Measurements from ENCODE around the gene ZNF768. TPM values are rescaled to one million over a fixed set of nuclear protein-coding genes. Genes with fewer than 3 reads are reported as not detected.

ZNF768 gene
- total and polyA plus RNA-seq, 2 of the 13 experiments (the other 11 are each of a cell fraction or from before 2014, with no cell fraction given), result 26.7 to 34.4 TPM

GRCh38 chr16:30571445-30572322, 45.3 kb upstream of the ZNF768 start, which contains the start of gene ZNF688 (continued):
- TF ChIP-seq ZNF660 (CRISPR knock-in tag; IDR thresholded peaks at IDR 0.05; ENCODE audit: borderline replicate concordance, low read depth), result no peak
- TF ChIP-seq MEIS2 (CRISPR knock-in tag; IDR thresholded peaks at IDR 0.05), result no peak; the same call in 1 of the 2 replicates
- TF ChIP-seq, protein P1, sequence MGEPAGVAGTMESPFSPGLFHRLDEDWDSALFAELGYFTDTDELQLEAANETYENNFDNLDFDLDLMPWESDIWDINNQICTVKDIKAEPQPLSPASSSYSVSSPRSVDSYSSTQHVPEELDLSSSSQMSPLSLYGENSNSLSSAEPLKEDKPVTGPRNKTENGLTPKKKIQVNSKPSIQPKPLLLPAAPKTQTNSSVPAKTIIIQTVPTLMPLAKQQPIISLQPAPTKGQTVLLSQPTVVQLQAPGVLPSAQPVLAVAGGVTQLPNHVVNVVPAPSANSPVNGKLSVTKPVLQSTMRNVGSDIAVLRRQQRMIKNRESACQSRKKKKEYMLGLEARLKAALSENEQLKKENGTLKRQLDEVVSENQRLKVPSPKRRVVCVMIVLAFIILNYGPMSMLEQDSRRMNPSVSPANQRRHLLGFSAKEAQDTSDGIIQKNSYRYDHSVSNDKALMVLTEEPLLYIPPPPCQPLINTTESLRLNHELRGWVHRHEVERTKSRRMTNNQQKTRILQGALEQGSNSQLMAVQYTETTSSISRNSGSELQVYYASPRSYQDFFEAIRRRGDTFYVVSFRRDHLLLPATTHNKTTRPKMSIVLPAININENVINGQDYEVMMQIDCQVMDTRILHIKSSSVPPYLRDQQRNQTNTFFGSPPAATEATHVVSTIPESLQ (CRISPR knock-in tag; conservative IDR thresholded peaks at IDR 0.05), result no peak
- TF ChIP-seq KAT8 (CRISPR knock-in tag; IDR thresholded peaks at IDR 0.05), result peak; percentile 85
- no peak for TF ChIP-seq ARNT (IDR thresholded peaks at IDR 0.05)
- TF ChIP-seq, protein P2, sequence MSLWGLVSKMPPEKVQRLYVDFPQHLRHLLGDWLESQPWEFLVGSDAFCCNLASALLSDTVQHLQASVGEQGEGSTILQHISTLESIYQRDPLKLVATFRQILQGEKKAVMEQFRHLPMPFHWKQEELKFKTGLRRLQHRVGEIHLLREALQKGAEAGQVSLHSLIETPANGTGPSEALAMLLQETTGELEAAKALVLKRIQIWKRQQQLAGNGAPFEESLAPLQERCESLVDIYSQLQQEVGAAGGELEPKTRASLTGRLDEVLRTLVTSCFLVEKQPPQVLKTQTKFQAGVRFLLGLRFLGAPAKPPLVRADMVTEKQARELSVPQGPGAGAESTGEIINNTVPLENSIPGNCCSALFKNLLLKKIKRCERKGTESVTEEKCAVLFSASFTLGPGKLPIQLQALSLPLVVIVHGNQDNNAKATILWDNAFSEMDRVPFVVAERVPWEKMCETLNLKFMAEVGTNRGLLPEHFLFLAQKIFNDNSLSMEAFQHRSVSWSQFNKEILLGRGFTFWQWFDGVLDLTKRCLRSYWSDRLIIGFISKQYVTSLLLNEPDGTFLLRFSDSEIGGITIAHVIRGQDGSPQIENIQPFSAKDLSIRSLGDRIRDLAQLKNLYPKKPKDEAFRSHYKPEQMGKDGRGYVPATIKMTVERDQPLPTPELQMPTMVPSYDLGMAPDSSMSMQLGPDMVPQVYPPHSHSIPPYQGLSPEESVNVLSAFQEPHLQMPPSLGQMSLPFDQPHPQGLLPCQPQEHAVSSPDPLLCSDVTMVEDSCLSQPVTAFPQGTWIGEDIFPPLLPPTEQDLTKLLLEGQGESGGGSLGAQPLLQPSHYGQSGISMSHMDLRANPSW (CRISPR knock-in tag; IDR thresholded peaks at IDR 0.05; ENCODE audit: borderline replicate concordance), result no peak
- no peak; the same call in 1 of the 2 replicates for TF ChIP-seq KDM5B (CRISPR knock-in tag; IDR thresholded peaks at IDR 0.05; ENCODE audit: borderline replicate concordance)
- peak; percentile 82 for TF ChIP-seq ELF3 (CRISPR knock-in tag; IDR thresholded peaks at IDR 0.05)
- TF ChIP-seq ZSCAN29 (CRISPR knock-in tag; conservative IDR thresholded peaks at IDR 0.05), result peak; percentile 67; the same call in 1 of the 2 replicates
- TF ChIP-seq ZBTB20 (CRISPR knock-in tag; IDR thresholded peaks at IDR 0.05; ENCODE audit: borderline replicate concordance, low read depth), result no peak
- peak; percentile 47; the same call in 1 of the 2 replicates for TF ChIP-seq AKAP8 (CRISPR knock-in tag; IDR thresholded peaks at IDR 0.05)
- TF ChIP-seq PITX1 (CRISPR knock-in tag; IDR thresholded peaks at IDR 0.05), result peak; percentile 39; the same call in 1 of the 2 replicates
- TF ChIP-seq, protein P3, sequence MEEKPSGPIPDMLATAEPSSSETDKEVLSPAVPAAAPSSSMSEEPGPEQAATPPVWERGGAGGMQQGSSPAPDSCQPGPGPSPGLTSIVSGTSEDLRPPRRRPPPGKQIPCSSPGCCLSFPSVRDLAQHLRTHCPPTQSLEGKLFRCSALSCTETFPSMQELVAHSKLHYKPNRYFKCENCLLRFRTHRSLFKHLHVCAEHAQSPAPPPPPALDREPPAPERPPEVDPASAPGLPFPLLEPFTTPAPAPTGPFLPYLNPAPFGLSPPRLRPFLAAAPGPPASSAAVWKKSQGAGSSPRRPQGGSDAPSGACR (CRISPR knock-in tag; IDR thresholded peaks at IDR 0.05), result no peak
- TF ChIP-seq, protein P4, sequence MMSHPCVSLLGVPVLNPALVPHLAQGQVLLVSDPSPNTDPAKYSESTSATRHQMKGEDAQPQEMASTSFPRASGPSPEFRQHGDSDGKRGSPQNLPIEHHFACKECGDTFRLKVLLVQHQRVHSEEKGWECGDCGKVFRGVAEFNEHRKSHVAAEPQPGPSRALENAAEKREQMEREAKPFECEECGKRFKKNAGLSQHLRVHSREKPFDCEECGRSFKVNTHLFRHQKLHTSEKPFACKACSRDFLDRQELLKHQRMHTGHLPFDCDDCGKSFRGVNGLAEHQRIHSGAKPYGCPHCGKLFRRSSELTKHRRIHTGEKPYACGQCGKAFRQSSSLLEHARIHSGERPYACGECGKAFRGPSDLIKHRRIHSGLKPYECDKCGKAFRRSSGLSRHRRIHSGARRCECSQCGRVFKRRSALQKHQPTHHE (CRISPR knock-in tag; IDR thresholded peaks at IDR 0.05; ENCODE audit: borderline replicate concordance), result no peak
- TF ChIP-seq ZNF280D (CRISPR knock-in tag; IDR thresholded peaks at IDR 0.05), result no peak
- no peak for TF ChIP-seq HHEX (CRISPR knock-in tag; IDR thresholded peaks at IDR 0.05)
- no peak for TF ChIP-seq KLF15 (CRISPR knock-in tag; IDR thresholded peaks at IDR 0.05; ENCODE audit: borderline replicate concordance)
- TF ChIP-seq MBD4 (IDR thresholded peaks at IDR 0.05; ENCODE audit: borderline replicate concordance, low read length), result no peak
- no peak for TF ChIP-seq HOXA9 (CRISPR knock-in tag; IDR thresholded peaks at IDR 0.05; ENCODE audit: borderline replicate concordance)

Data from HepG2 (cell line).